ENCODE measurements around the gene TPGS1. TPM values are rescaled to one million over a fixed set of nuclear protein-coding genes. Genes with fewer than 3 reads are reported as not detected.

Gene TPGS1
- total and polyA plus RNA-seq, 2 donors (not counting 3 experiments of a cell fraction or from before 2014, with no cell fraction given) = 20.9 to 24.7 TPM

DNA sequence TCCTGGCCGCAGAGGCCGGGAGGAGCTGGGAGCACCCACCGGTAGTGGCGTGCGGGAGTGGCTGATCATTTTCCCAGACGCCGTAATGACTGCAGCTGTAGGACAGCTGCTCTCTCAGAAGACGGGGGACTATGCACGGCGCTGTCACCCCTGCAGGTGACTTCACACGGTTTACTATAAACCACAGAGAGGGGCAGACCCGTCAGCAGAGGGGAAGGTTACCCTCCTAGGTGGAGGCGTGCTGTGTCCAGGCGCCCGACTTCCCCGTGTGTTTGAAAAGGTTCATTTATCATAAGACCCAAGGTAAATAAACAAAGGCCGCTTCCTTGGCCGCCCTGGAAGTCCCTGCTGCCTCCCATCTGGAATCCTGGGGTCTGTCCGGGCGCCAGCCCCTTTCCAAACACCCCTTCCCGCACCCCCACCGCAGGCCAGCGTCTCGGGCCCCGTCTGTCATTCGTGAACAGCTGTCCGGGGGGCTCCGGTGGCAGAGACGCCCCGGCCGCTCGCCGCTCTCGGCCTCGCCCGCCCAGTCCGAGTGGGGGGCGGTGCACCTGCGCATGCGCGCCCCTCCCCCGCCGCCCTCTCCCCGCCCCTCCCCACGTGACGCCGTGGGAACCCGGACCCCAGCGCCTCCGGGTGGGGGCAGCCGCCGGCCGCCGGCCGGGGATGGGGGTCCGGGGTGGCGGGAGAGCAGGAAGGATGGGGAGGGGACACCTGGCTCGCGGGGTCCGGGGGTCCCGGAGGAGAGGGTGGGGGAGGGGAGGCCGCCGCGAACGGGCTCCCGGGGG is 47.4 kb upstream of the TPGS1 start:
- no peaks in the 10 kb centered on the region for H3K4me1 ChIP-seq (ENCODE audit: control insufficient read depth, extremely low read depth, insufficient read depth, low read length)
- TF ChIP-seq POLR2AphosphoS5 (IDR thresholded peaks at IDR 0.05; ENCODE audit: insufficient read depth, low read depth, low read length) (no peak), EZH2 (IDR thresholded peaks at IDR 0.05; ENCODE audit: borderline replicate concordance, low read depth, low read length, severe bottlenecking) (peak; percentile 72)
- H3K27ac ChIP-seq (ENCODE audit: insufficient read depth, low read depth, low read length) = no peak overlapping the region
- no peaks in the 10 kb centered on the region for H3K79me2 ChIP-seq (ENCODE audit: control insufficient read depth, insufficient read depth, low read length)
- dilution Hi-C loops (cut with MboI; ENCODE audit: extremely low pct_ligation_motif_present, low sequenced_read_pairs) = no loop called here
- CTCF ChIA-PET = no interaction called here
- peaks cover 5 to 18% of the 10 kb centered on the region in 2 experiments for H3K27me3 ChIP-seq (ENCODE audit: control insufficient read depth in 2 of 2, insufficient read depth in 2 of 2, low read length in 2 of 2)
- FAIRE-seq (peak; percentile 18), DNase-seq (ENCODE audit: low read depth, low spot score) (peak; percentile 63)
- H3K4me2 ChIP-seq (ENCODE audit: insufficient read depth, low read length) = peak overlapping the region; percentile 50
- intact Hi-C loops (cut with micrococcal nuclease) = no loop called here
- H3K9ac ChIP-seq (replicated peaks; ENCODE audit: extremely low read depth, insufficient read depth, low read length) = peak overlapping the region; percentile 19
- no peaks in the 10 kb centered on the region for H3K9me3 ChIP-seq (replicated peaks; ENCODE audit: control insufficient read depth, insufficient read depth, low read length)
- H3K9me1 ChIP-seq (replicated peaks; ENCODE audit: control insufficient read depth, extremely low read depth, insufficient read depth, low read length) = no peaks in the 10 kb centered on the region
- peak overlapping the region; percentile 27 for H2AFZ ChIP-seq (ENCODE audit: low read depth, low read length)
- BruUV-seq (replicated peaks) = no TSS peak
- no peaks in the 10 kb centered on the region for H3K36me3 ChIP-seq (ENCODE audit: control insufficient read depth in 2 of 2, extremely low read depth in 1 of 2, insufficient read depth in 2 of 2, low read length in 2 of 2)
- peak overlapping the region in 2 of 3 experiments; percentile 33 to 41 for H3K4me3 ChIP-seq (replicated peaks in 1 of 3; ENCODE audit: insufficient read depth in 1 of 3, low read depth in 1 of 3, low read length in 3 of 3)
- H4K20me1 ChIP-seq (replicated peaks; ENCODE audit: control insufficient read depth, extremely low read depth, insufficient read depth, low read length) = no peaks in the 10 kb centered on the region
- POLR2A ChIA-PET = no interaction called here

DNA sequence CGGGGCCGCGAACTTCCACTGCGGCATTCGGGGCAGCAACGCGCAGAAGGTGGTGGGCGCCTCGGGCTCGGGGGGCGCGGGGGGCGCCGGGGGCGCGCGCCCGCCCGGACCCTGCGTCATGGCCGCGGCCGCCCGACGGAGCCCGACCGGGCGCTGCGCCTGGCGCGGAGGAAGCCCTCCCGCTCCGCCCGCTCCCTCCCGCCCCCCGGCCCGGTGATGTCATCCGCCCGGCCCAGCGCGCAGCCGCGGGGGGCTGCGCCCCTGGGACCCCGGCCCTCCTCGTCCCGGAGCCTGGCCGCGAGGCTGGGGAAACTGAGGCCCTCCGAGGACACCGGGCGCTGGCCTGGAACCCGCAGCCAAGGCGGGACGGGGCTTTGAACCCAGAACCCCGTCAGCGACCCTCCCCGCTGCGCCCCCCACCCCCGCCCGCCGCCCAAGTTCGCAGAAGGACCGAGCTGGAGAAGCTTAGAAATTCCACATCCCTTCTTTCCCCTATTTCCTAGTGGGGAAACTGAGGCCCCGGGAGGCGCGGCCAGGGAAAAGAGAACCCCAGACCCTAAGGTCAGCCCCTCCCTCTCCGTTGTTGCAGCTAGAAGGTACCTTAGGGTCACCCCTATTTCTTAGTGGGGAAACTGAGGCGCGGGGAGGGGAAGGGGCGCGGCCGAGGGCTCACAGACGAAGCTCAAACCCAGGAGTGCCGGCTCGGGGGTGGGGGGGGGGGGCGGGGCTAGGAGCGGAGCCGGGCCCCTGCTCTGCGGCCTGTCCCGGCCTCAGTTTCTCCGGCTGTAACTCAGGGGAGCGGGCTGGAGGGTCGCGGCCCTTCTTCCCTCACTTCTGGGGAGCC is 46.2 kb upstream of the TPGS1 start, which contains the start of gene SHC2:
TSS of gene SHC2 (minus strand) at position 157 of the 844 bp plus-strand sequence. CDS start at position 120, 37 bp downstream.
- BruUV-seq (replicated peaks) = no TSS peak
- no peak for DNase-seq (ENCODE audit: low read depth, low spot score)
- H4K20me1 ChIP-seq (replicated peaks; ENCODE audit: control insufficient read depth, extremely low read depth, insufficient read depth, low read length) = no peaks in the 10 kb centered on the region
- H3K9ac ChIP-seq (replicated peaks; ENCODE audit: extremely low read depth, insufficient read depth, low read length) = peak within 1 kb of the TSS; percentile 19
- FAIRE-seq = no peak
- TF ChIP-seq POLR2AphosphoS5 (IDR thresholded peaks at IDR 0.05; ENCODE audit: insufficient read depth, low read depth, low read length) = no peak
- TF ChIP-seq EZH2 (IDR thresholded peaks at IDR 0.05; ENCODE audit: borderline replicate concordance, low read depth, low read length, severe bottlenecking) = peak; percentile 13
- intact Hi-C loops (cut with micrococcal nuclease) (no loop called here), dilution Hi-C loops (cut with MboI; ENCODE audit: extremely low pct_ligation_motif_present, low sequenced_read_pairs) (no loop called here)
- no peaks in the 10 kb centered on the region for H3K9me3 ChIP-seq (replicated peaks; ENCODE audit: control insufficient read depth, insufficient read depth, low read length)
- no peak within 1 kb of the TSS for H3K27ac ChIP-seq (ENCODE audit: insufficient read depth, low read depth, low read length)
- H3K36me3 ChIP-seq (ENCODE audit: control insufficient read depth in 2 of 2, extremely low read depth in 1 of 2, insufficient read depth in 2 of 2, low read length in 2 of 2) = no peaks in the 10 kb centered on the region
- ChIA-PET CTCF (interaction anchor here (0.8 kb wide), 1 partner anchor 19 kb away, joined by 3 read pairs; no protein-coding TSS in a partner anchor), POLR2A (no interaction called here)
- H3K9me1 ChIP-seq (replicated peaks; ENCODE audit: control insufficient read depth, extremely low read depth, insufficient read depth, low read length) = no peaks in the 10 kb centered on the region
- peak within 1 kb of the TSS; percentile 50 for H3K4me2 ChIP-seq (ENCODE audit: insufficient read depth, low read length)
- H3K4me1 ChIP-seq (ENCODE audit: control insufficient read depth, extremely low read depth, insufficient read depth, low read length) = no peaks in the 10 kb centered on the region
- no peaks in the 10 kb centered on the region for H3K79me2 ChIP-seq (ENCODE audit: control insufficient read depth, insufficient read depth, low read length)
- peak within 1 kb of the TSS; percentile 27 for H2AFZ ChIP-seq (ENCODE audit: low read depth, low read length)
- peak within 1 kb of the TSS in 2 of 3 experiments; percentile 33 to 41 for H3K4me3 ChIP-seq (replicated peaks in 1 of 3; ENCODE audit: insufficient read depth in 1 of 3, low read depth in 1 of 3, low read length in 3 of 3)
- H3K27me3 ChIP-seq (ENCODE audit: control insufficient read depth in 2 of 2, insufficient read depth in 2 of 2, low read length in 2 of 2) = peaks cover 5 to 18% of the 10 kb centered on the region in 2 experiments

Data from endothelial cell of umbilical vein (primary cell).